DOHH2 (cell line): ENCODE measurements around the gene RPS10.

Experiments used
- H3F3A ChIP-seq: fragments of 200-600 bp; sonication (generic), shearing (Covaris generic); 2 replicates; pipeline ENCODE4 v1.6.0; 2016; ENCODE audit warnings: antibody characterized with exemption, mild to moderate bottlenecking; ENCODE audit not compliant: control insufficient read depth, insufficient read depth
- H3K27ac ChIP-seq: fragments of 200-600 bp; sonication (generic); 2 replicates; pipeline ENCODE4 v1.5.1; 2014; ENCODE audit warnings: low read depth, mild to moderate bottlenecking, low read length, moderate library complexity
- H3K27me3 ChIP-seq: fragments of 200-600 bp; sonication (generic); 2 replicates; pipeline ENCODE4 v1.6.1; 2014; ENCODE audit warnings: mild to moderate bottlenecking, low read length, mixed read lengths; ENCODE audit not compliant: control insufficient read depth
- H3K36me3 ChIP-seq: fragments of 200-600 bp; sonication (generic); 2 replicates; pipeline ENCODE4 v1.6.1; 2014; ENCODE audit warnings: mild to moderate bottlenecking, low read length, moderate library complexity, mixed read lengths; ENCODE audit not compliant: control insufficient read depth
- H3K4me1 ChIP-seq: fragments of 200-600 bp; sonication (generic); 2 replicates; pipeline ENCODE4 v1.6.1; 2014; ENCODE audit warnings: mild to moderate bottlenecking, low read length, mixed read lengths; ENCODE audit not compliant: control insufficient read depth
- H3K4me2 ChIP-seq: fragments of 200-600 bp; sonication (generic); 2 replicates; pipeline ENCODE4 v1.6.0; 2014; ENCODE audit warnings: mild to moderate bottlenecking, low read length, moderate library complexity
- H3K4me3 ChIP-seq: fragments of 200-600 bp; sonication (generic); 2 replicates; pipeline ENCODE4 v1.5.1; 2014; ENCODE audit warnings: mild to moderate bottlenecking, low read length, mixed read lengths
- H3K79me2 ChIP-seq: fragments of 200-600 bp; sonication (generic); 2 replicates; pipeline ENCODE4 v1.6.1; 2014; ENCODE audit warnings: mild to moderate bottlenecking, low read length, mixed read lengths; ENCODE audit not compliant: control insufficient read depth
- H3K9me2 ChIP-seq: fragments of 200-600 bp; sonication (generic); replicated peaks from 2 replicates; pipeline ENCODE4 v1.6.1; 2014; ENCODE audit warnings: mild to moderate bottlenecking, low read length, mixed read lengths; ENCODE audit not compliant: control insufficient read depth
- H3K9me3 ChIP-seq: fragments of 200-600 bp; sonication (generic); 2 replicates; pipeline ENCODE4 v1.6.1; 2014; ENCODE audit warnings: antibody characterized with exemption, low read length, mixed read lengths; ENCODE audit not compliant: control insufficient read depth, insufficient read depth
- H4K20me1 ChIP-seq: fragments of 200-600 bp; sonication (generic); 2 replicates; pipeline ENCODE4 v1.6.0; 2014; ENCODE audit warnings: low read depth, mild to moderate bottlenecking, antibody characterized with exemption, low read length, moderate library complexity; ENCODE audit not compliant: control insufficient read depth, insufficient read depth
- EZH2phosphoT487 ChIP-seq: fragments of 200-600 bp; sonication (generic); IDR thresholded peaks from 2 replicates; pipeline ENCODE4 v1.6.1; 2017; ENCODE audit warnings: borderline replicate concordance, mild to moderate bottlenecking, antibody characterized with exemption, low read length, moderate library complexity, mixed read lengths
- TF ChIP-seq, protein P1 (sequence below): fragments of 200-600 bp; sonication (generic); IDR thresholded peaks from one replicate; pipeline ENCODE4 v1.5.1; 2014; ENCODE audit warnings: antibody characterized with exemption, mild to moderate bottlenecking, low read depth, low read length; ENCODE audit not compliant: poor library complexity, severe bottlenecking

RPS10 gene

DNA sequence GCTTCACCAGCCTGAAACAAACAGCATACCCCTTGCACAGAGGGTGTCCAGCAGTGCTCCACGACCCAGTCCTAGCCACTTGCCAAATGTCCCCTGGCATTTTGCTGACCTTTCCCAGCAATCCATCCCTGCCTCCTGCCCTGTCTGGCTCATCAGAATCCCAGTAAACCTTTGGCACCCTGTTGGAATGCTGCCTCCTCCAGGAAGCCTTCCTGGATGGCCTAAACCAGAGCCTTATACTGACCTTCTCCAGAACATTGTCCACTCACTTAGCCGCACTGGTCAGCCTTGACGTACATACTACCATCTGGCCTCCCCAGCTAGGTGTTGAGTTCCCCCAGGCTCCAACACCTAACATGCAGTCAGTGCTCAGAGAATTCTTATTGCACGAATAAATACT is 38.0 kb upstream of the RPS10 start:
- Histone ChIP-seq H3K27me3 (peaks cover 5% of the 10 kb centered on the region; the same call in 1 of the 2 replicates), H3K36me3 (no peaks in the 10 kb centered on the region), H3K79me2 (no peaks in the 10 kb centered on the region), H3K27ac (no peak overlapping the region), H4K20me1 (no peaks in the 10 kb centered on the region), H3K4me3 (no peak overlapping the region), H3F3A (peaks cover 3% of the 10 kb centered on the region; the same call in 1 of the 2 replicates), H3K4me2 (no peak overlapping the region), H3K9me2 (no peaks in the 10 kb centered on the region), H3K4me1 (peaks cover 41% of the 10 kb centered on the region), H3K9me3 (no peaks in the 10 kb centered on the region)
- TF ChIP-seq, protein P1, sequence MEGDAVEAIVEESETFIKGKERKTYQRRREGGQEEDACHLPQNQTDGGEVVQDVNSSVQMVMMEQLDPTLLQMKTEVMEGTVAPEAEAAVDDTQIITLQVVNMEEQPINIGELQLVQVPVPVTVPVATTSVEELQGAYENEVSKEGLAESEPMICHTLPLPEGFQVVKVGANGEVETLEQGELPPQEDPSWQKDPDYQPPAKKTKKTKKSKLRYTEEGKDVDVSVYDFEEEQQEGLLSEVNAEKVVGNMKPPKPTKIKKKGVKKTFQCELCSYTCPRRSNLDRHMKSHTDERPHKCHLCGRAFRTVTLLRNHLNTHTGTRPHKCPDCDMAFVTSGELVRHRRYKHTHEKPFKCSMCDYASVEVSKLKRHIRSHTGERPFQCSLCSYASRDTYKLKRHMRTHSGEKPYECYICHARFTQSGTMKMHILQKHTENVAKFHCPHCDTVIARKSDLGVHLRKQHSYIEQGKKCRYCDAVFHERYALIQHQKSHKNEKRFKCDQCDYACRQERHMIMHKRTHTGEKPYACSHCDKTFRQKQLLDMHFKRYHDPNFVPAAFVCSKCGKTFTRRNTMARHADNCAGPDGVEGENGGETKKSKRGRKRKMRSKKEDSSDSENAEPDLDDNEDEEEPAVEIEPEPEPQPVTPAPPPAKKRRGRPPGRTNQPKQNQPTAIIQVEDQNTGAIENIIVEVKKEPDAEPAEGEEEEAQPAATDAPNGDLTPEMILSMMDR, result no peak
- no peak for TF ChIP-seq EZH2phosphoT487

DNA sequence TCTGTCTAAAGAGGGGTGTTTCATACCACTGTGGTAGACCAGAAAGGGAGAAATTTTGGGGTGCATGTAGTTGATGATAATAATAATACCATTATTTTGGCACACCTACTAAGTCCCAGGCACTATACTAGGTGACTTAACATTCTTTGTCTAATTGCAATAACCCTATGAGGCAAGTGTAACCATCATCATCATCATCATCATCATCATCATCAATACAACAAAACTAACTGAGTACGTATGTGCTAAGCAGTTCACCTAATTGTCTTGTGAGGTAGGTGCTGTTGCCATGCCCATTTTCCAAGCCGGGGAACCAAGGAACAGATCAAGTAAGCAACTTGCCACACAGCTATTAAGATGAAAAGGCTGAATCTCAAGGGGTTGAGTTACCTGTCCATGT is 37.4 kb upstream of the RPS10 start:
- Histone ChIP-seq H3K4me3 (no peak overlapping the region), H3K9me2 (no peaks in the 10 kb centered on the region), H3K4me1 (peaks cover 36% of the 10 kb centered on the region), H3K79me2 (no peaks in the 10 kb centered on the region), H3K4me2 (no peak overlapping the region), H3K27ac (no peak overlapping the region), H3K36me3 (no peaks in the 10 kb centered on the region), H4K20me1 (no peaks in the 10 kb centered on the region), H3F3A (peaks cover 3% of the 10 kb centered on the region; the same call in 1 of the 2 replicates), H3K9me3 (no peaks in the 10 kb centered on the region), H3K27me3 (peaks cover 5% of the 10 kb centered on the region; the same call in 1 of the 2 replicates)
- TF ChIP-seq, protein P1, result no peak
- TF ChIP-seq EZH2phosphoT487, result no peak

DNA sequence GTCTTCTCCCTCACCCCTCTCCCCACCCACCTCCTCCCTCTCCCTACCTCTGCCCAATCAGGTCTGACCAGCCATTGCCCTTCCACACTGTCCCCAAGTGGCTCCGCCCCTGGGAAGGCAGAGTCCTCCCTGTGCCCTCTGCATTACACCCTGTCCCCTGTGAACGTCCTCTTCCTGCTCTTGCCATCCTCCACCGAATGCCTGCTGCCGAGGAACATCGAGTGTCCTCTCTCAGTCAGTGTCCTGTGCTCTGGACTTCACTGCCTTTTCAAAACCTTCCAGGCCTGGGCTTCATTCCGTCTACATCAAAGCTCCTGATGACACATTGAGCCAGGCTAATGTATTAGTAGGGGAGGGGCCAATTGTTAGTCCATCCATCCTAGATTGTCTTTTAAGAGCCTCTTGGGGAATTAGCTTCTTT is 36.7 kb upstream of the RPS10 start:
- Histone ChIP-seq H3K4me3 (no peak overlapping the region), H3K4me1 (peaks cover 28% of the 10 kb centered on the region), H3K9me2 (no peaks in the 10 kb centered on the region), H3K79me2 (no peaks in the 10 kb centered on the region), H3K36me3 (no peaks in the 10 kb centered on the region), H3F3A (peaks cover 3% of the 10 kb centered on the region; the same call in 1 of the 2 replicates), H3K27ac (no peak overlapping the region), H3K4me2 (no peak overlapping the region), H4K20me1 (no peaks in the 10 kb centered on the region), H3K27me3 (peaks cover 5% of the 10 kb centered on the region; the same call in 1 of the 2 replicates), H3K9me3 (no peaks in the 10 kb centered on the region)
- TF ChIP-seq, protein P1, result no peak
- no peak for TF ChIP-seq EZH2phosphoT487
